H1 (cell line): ENCODE measurements around the gene PCF11. TPM values are rescaled to one million over a fixed set of nuclear protein-coding genes. Genes with fewer than 3 reads are reported as not detected.

Experiments used
- ASH2L ChIP-seq: fragments of 200-600, 300-600 bp; sonication (generic); IDR thresholded peaks from one replicate; pipeline ENCODE4 v1.7.1; 2017; ENCODE audit warnings: low read length
- CHD1 ChIP-seq: IDR thresholded peaks from 2 replicates; pipeline ENCODE4 v1.6.1; 2012; ENCODE audit warnings: low read depth, low read length, improper control_type of control experiment
- KDM5A ChIP-seq: fragments of 200-600 bp; IDR thresholded peaks from 2 replicates; pipeline ENCODE4 v1.7.1; 2012; ENCODE audit warnings: mild to moderate bottlenecking, low read length, inconsistent platforms, mixed read lengths
- POU5F1 ChIP-seq: IDR thresholded peaks from 2 replicates; pipeline ENCODE4 v1.6.1; 2011; ENCODE audit warnings: low read depth, mild to moderate bottlenecking, low read length, moderate library complexity
- RFX5 ChIP-seq: IDR thresholded peaks from 2 replicates; pipeline ENCODE4 v1.6.1; 2011; ENCODE audit warnings: low read depth, low read length, improper control_type of control experiment, borderline replicate concordance
- RXRA ChIP-seq: IDR thresholded peaks from 2 replicates; pipeline ENCODE4 v1.6.1; 2011; ENCODE audit warnings: low read depth, mild to moderate bottlenecking, low read length, moderate library complexity; ENCODE audit not compliant: insufficient read depth
- SIN3A ChIP-seq, 2 experiments: IDR thresholded peaks in 1 of 2; conservative IDR thresholded peaks in 1 of 2; 2 replicates each; pipeline ENCODE4 v1.6.1; 2011 to 2012; ENCODE audit warnings: low read length in 2 of 2, improper control_type of control experiment in 1 of 2, low read depth in 1 of 2, mild to moderate bottlenecking in 1 of 2
- SUZ12 ChIP-seq: fragments of 200-600 bp; sonication (generic); IDR thresholded peaks from 2 replicates; pipeline ENCODE4 v1.6.1; 2012; ENCODE audit warnings: mild to moderate bottlenecking, inconsistent platforms, low read length, moderate library complexity, mixed read lengths
- TAF1 ChIP-seq: IDR thresholded peaks from 2 replicates; pipeline ENCODE4 v1.6.1; 2011; ENCODE audit warnings: mild to moderate bottlenecking, low read depth, low read length
- TBP ChIP-seq: IDR thresholded peaks from 2 replicates; pipeline ENCODE4 v1.6.1; 2011; ENCODE audit warnings: low read depth, low read length, improper control_type of control experiment
- YY1 ChIP-seq: IDR thresholded peaks from 2 replicates; pipeline ENCODE4 v1.6.1; 2011; ENCODE audit warnings: low read depth, mild to moderate bottlenecking, low read length
- polyA plus RNA-seq, 7 experiments: library from polyadenylated mRNA; depleted of rRNA in 3 of 7; stranded (reverse) in 5 of 7; unstranded in 2 of 7; fragments of >200 nt in 5 of 7; fragments of 200-250 nt in 2 of 7; gene quantifications; 1 replicate in 5 of 7; 2 replicates in 1 of 7; 4 replicates in 1 of 7; pipeline versions ENCODE4 v1.2.1 to v1.2.3, GENCODE V29; 2011 to 2013; ENCODE audit warnings: missing spikeins in 2 of 7, mixed read lengths in 2 of 7
- total RNA-seq: library from RNA; stranded (reverse); fragmentation: NEBNext Ultra II Directional; extraction: Animal tissue kit (Norgen Biotek cat#: 25700); gene quantifications from 2 replicates; pipeline ENCODE4 v1.2.1, GENCODE V29; 2021
- TF ChIP-seq, protein P1 (sequence below): fragments of 300-600 bp; sonication (generic); IDR thresholded peaks from 2 replicates; pipeline ENCODE4 v1.7.1; 2012; ENCODE audit warnings: low read length, moderate library complexity, mild to moderate bottlenecking, inconsistent platforms; ENCODE audit not compliant: insufficient replicate concordance

Gene PCF11
- total and polyA plus RNA-seq, 2 of the 8 experiments (the other 6 are each of a cell fraction or from before 2014, with no cell fraction given): 25.1 to 47.7 TPM

DNA sequence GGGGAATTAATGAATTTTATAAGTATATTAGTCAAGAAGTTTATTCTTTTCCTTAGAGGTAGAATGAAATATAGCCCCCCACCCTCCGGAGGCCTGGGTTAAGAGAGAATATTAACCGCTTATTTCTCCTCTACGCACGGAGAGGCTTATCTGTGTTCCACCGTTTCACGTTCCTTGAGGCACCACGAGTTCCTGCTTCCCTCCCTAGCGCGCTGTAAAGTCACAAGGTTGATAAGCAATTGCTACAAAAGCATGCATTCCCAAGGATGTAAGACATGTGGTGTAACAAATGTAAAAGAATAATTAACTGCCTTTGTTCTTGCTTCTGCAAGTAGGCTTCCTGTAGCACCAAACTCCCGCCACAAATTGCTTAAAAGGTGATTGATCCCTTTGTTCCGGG, 35.1 kb downstream of the PCF11 start (continued):
- TF ChIP-seq, protein P1, sequence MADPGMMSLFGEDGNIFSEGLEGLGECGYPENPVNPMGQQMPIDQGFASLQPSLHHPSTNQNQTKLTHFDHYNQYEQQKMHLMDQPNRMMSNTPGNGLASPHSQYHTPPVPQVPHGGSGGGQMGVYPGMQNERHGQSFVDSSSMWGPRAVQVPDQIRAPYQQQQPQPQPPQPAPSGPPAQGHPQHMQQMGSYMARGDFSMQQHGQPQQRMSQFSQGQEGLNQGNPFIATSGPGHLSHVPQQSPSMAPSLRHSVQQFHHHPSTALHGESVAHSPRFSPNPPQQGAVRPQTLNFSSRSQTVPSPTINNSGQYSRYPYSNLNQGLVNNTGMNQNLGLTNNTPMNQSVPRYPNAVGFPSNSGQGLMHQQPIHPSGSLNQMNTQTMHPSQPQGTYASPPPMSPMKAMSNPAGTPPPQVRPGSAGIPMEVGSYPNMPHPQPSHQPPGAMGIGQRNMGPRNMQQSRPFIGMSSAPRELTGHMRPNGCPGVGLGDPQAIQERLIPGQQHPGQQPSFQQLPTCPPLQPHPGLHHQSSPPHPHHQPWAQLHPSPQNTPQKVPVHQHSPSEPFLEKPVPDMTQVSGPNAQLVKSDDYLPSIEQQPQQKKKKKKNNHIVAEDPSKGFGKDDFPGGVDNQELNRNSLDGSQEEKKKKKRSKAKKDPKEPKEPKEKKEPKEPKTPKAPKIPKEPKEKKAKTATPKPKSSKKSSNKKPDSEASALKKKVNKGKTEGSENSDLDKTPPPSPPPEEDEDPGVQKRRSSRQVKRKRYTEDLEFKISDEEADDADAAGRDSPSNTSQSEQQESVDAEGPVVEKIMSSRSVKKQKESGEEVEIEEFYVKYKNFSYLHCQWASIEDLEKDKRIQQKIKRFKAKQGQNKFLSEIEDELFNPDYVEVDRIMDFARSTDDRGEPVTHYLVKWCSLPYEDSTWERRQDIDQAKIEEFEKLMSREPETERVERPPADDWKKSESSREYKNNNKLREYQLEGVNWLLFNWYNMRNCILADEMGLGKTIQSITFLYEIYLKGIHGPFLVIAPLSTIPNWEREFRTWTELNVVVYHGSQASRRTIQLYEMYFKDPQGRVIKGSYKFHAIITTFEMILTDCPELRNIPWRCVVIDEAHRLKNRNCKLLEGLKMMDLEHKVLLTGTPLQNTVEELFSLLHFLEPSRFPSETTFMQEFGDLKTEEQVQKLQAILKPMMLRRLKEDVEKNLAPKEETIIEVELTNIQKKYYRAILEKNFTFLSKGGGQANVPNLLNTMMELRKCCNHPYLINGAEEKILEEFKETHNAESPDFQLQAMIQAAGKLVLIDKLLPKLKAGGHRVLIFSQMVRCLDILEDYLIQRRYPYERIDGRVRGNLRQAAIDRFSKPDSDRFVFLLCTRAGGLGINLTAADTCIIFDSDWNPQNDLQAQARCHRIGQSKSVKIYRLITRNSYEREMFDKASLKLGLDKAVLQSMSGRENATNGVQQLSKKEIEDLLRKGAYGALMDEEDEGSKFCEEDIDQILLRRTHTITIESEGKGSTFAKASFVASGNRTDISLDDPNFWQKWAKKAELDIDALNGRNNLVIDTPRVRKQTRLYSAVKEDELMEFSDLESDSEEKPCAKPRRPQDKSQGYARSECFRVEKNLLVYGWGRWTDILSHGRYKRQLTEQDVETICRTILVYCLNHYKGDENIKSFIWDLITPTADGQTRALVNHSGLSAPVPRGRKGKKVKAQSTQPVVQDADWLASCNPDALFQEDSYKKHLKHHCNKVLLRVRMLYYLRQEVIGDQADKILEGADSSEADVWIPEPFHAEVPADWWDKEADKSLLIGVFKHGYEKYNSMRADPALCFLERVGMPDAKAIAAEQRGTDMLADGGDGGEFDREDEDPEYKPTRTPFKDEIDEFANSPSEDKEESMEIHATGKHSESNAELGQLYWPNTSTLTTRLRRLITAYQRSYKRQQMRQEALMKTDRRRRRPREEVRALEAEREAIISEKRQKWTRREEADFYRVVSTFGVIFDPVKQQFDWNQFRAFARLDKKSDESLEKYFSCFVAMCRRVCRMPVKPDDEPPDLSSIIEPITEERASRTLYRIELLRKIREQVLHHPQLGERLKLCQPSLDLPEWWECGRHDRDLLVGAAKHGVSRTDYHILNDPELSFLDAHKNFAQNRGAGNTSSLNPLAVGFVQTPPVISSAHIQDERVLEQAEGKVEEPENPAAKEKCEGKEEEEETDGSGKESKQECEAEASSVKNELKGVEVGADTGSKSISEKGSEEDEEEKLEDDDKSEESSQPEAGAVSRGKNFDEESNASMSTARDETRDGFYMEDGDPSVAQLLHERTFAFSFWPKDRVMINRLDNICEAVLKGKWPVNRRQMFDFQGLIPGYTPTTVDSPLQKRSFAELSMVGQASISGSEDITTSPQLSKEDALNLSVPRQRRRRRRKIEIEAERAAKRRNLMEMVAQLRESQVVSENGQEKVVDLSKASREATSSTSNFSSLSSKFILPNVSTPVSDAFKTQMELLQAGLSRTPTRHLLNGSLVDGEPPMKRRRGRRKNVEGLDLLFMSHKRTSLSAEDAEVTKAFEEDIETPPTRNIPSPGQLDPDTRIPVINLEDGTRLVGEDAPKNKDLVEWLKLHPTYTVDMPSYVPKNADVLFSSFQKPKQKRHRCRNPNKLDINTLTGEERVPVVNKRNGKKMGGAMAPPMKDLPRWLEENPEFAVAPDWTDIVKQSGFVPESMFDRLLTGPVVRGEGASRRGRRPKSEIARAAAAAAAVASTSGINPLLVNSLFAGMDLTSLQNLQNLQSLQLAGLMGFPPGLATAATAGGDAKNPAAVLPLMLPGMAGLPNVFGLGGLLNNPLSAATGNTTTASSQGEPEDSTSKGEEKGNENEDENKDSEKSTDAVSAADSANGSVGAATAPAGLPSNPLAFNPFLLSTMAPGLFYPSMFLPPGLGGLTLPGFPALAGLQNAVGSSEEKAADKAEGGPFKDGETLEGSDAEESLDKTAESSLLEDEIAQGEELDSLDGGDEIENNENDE: no peak
- TF ChIP-seq KDM5A (no peak), RXRA (no peak), ASH2L (no peak), SUZ12 (no peak), YY1 (no peak), POU5F1 (no peak), CHD1 (no peak), TAF1 (no peak), RFX5 (no peak), SIN3A (conservative IDR thresholded peaks at IDR 0.05 in 1 of 2, IDR thresholded peaks at IDR 0.05 in 1 of 2; ENCODE audit: low read depth in 1 of 2, low read length in 2 of 2) (no peak), TBP (no peak)
